Measurements from ENCODE around the gene ZDHHC7.
A peak's percentile ranks its signal among the peaks of the same experiment; 100 is the strongest.
"Not testable (repeated sequence)": the region's sequence is repeated elsewhere in the genome, so short reads cannot be mapped to it uniquely, and the experiment has no call there.

Gene ZDHHC7

GRCh38 chr16:84938616-84939015 lies 72.7 kb downstream of the ZDHHC7 start:
- not testable (repeated sequence) for DNase-seq (ENCODE audit: low read depth)

GRCh38 chr16:84937196-84938005 lies 73.9 kb downstream of the ZDHHC7 start:
- no peak for DNase-seq (ENCODE audit: low read depth)

GRCh38 chr16:84933774-84934631 lies 77.3 kb downstream of the ZDHHC7 start:
- DNase-seq (ENCODE audit: low read depth): no peak

- no peak for DNase-seq (ENCODE audit: low read depth)
These were observed 78.7 kb downstream of the ZDHHC7 start for GRCh38 chr16:84932681-84933080.

- no peak for DNase-seq (ENCODE audit: low read depth)
These were observed 79.8 kb downstream of the ZDHHC7 start for GRCh38 chr16:84931506-84931905.

GRCh38 chr16:84931107-84931494 lies 80.2 kb downstream of the ZDHHC7 start:
- no peak for DNase-seq (ENCODE audit: low read depth)

GRCh38 chr16:84930298-84931106 lies 80.8 kb downstream of the ZDHHC7 start:
- no peak for DNase-seq (ENCODE audit: low read depth)

GRCh38 chr16:84929421-84930297 lies 81.7 kb downstream of the ZDHHC7 start:
- DNase-seq (ENCODE audit: low read depth): no peak

- DNase-seq (ENCODE audit: low read depth): no peak
These were observed 82.5 kb downstream of the ZDHHC7 start for GRCh38 chr16:84928679-84929420.

GRCh38 chr16:84927621-84928591 lies 83.4 kb downstream of the ZDHHC7 start:
- DNase-seq (ENCODE audit: low read depth): no peak

GRCh38 chr16:84926462-84926861 lies 84.9 kb downstream of the ZDHHC7 start:
- DNase-seq (ENCODE audit: low read depth): no peak

GRCh38 chr16:84925773-84926372 lies 85.5 kb downstream of the ZDHHC7 start:
- DNase-seq (ENCODE audit: low read depth): no peak

GRCh38 chr16:84925092-84925772 lies 86.1 kb downstream of the ZDHHC7 start:
- DNase-seq (ENCODE audit: low read depth): peak; percentile 55

- DNase-seq (ENCODE audit: low read depth): no peak
These were observed 86.8 kb downstream of the ZDHHC7 start for GRCh38 chr16:84924331-84925091.

All from activated gamma-delta T cell treated with anti-CD3 and anti-CD28 coated beads, Interleukin-2, amount 50 U/mL, for 16 hours (primary cell).